GM19240 (cell line): ENCODE results near the gene UBR2.
"Not testable (repeated sequence)": the region's sequence is repeated elsewhere in the genome, so short reads cannot be mapped to it uniquely, and the experiment has no call there.

ENCODE experiments used
- DNase-seq: peaks from one replicate; pipeline ENCODE4 v3.0.0; 2011; ENCODE audit warnings: low spot score; ENCODE audit not compliant: insufficient read length

Gene UBR2

GRCh38 chr6:42555477-42556457 lies 8.1 kb upstream of the UBR2 start:
- DNase-seq: no peak

GRCh38 chr6:42556462-42556861 lies 7.4 kb upstream of the UBR2 start:
- no peak for DNase-seq

DNA sequence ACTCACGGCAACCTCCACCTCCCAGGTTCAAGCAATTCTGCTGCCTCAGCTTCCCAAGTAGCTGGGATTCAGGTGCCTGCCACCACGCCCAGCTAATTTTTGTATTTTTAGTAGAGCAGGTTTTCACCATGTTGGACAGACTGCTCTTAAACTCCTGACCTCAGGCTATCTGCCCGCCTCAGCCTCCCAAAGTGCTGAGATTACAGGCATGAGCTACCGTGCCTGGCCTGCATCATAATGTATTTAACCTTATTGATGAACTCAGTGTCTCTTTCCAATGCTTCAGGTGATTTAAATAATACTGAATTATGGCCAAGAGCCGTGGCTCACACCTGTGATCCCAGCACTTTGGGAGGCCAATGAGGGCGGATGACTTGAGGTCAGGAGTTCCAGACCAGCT lies 4.6 kb upstream of the UBR2 start:
- not testable (repeated sequence) for DNase-seq

DNA sequence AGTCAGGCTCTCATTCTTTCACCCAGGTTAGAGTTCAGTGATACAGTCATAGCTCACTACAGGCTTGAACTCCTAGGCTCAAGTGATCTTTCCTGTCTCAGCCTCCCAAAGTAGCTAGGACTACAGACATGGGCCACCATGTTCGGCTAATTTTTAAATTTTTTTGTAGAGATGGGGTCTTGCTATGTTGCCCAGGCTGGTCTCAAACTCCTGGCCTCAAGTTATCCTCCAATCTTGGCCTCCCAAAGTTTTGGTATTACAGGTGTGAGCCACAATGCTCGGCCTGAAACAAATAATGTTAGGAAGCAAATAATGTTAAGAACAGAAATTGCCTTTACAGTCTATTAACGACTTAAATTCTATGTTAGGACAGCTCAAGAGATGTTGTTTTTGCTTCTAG lies 1.8 kb upstream of the UBR2 start:
- no peak for DNase-seq

DNA sequence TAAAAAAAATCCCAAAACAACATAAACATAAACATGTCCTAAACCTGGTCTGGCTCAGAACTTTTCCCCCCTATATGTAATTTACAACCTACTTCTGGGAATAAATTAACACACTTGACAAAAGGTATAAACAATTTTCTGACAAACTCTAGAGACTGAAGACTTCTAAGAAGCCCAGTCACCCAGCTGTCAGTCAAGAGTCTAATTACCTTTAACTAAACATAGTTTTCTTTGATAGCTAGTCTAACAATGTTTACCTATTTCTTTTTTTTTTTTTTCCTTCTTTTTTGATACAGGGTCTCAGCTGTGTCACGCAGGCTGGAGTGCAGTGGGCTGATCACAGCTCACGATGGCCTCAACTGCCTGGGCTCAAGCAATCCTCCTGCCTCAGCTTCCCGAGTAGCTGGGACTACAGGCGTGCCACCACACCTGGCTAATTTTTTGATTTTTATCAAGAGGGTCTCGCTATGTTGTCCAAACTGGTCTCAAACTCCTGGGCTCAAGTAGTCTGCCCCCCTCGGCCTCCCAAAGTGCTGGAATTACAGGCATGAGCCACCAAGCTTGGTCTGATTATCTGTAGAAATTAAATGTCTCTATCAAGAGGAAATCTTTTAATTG lies 932 bp upstream of the UBR2 start:
- DNase-seq: no peak

- DNase-seq: no peak
Observed at GRCh38 chr6:42564506-42564825, 637 bp downstream of the UBR2 start.

- no peak for DNase-seq
Observed at GRCh38 chr6:42565823-42566613, 2.2 kb downstream of the UBR2 start.

DNA sequence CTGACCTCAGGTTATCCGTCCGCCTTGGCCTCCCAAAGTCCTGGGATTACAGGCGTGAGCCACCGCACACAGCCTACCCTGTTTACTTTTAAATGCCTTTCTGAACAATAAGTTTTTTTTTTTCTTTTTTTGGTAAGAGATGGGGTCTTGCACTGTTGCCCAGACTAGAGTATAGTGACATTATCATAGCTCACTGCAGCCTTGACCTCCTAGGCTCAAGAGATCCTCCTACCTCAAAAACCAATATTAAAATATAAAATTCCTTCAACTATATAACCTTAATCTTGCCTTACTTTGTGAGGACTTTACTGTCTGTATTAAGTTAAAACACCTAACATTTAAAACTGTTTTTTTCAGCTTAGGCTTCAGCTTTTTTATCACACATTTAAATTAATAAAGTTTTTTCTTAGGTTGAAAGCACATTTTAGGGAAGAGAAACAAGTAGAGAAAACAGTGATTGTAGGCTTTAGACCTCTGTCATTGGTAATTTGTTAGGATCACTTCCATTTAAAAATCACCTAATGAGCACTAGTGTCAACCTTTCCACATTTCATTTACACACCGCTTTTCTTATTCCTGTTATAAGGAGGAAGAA lies 2.9 kb downstream of the UBR2 start:
- DNase-seq: no peak

DNA sequence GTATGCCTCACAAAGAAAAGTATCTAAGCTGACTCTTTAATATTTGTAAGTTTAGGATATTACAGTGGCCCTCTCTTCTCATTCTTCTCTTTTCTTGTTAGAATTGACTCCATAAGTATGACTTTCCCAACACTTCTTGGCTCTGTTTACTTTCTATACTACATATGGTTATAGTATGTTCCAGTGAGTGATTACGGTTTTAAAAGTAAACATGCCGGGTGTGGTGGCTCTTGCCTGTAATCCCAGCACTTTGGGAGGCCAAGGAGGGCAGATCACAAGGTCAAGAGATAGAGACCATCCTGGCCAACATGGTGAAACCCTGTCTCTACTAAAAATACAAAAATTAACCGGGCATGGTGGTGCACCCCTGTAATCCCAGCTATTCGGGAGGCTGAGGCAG lies 3.4 kb downstream of the UBR2 start:
- not testable (repeated sequence) for DNase-seq

GRCh38 chr6:42569102-42570028 lies 5.5 kb downstream of the UBR2 start:
- DNase-seq: no peak

DNA sequence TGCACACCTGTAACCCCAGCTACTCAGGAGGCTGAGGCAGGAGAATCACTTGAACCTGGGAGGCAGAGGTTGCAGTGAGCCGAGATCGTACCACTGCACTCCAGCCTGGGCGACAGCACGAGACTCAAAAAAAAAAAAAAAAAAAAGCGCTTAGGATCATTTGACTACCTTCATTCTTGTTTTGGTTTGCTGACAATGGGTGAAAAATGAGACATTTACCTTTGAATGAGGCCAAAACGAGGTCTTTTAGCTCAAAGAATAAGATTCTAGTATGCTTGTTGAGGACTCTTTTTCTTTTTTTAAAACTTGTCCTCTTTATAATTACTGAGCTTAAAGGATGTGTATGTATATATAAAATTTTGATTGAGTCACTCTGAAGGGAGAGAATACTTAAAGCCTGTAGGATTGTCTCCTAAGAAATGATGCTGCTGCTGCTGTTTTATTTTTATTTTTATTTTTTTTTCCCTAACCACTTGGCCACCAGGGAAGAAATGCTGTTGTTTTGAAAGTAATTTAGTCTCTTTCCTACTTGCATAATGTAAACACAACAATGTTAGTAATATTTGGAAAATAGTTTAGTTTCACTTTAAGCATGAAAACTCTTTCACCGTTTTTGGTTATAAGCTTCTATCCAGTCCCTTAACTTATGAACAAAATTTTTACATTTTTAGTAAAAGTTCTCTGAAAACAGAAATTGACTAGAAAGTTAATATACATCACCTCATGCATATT lies 7.9 kb downstream of the UBR2 start:
- DNase-seq: no peak

DNA sequence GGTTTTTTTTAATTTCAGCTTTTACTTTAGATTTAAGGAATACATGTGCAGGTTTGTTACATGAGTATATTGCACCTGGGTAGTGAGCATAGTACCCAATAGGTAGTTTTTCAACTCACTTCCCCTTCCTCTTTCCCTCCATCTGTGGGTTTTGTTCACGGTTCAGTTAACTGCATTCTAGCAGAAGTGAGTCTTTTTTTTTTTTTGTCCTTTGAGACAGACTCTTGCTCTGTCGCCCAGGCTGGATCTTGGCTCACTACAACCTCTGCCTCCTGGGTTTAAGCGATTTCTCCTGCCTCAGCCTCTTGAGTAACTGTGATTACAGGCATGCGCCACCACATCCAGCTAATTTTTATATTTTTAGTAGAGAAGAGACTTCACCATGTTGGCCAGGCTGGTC lies 8.7 kb downstream of the UBR2 start:
- DNase-seq: no peak

GRCh38 chr6:42576538-42576937 lies 12.7 kb downstream of the UBR2 start:
- DNase-seq: not testable (repeated sequence)

GRCh38 chr6:42598300-42598699 lies 34.5 kb downstream of the UBR2 start:
- no peak for DNase-seq

DNA sequence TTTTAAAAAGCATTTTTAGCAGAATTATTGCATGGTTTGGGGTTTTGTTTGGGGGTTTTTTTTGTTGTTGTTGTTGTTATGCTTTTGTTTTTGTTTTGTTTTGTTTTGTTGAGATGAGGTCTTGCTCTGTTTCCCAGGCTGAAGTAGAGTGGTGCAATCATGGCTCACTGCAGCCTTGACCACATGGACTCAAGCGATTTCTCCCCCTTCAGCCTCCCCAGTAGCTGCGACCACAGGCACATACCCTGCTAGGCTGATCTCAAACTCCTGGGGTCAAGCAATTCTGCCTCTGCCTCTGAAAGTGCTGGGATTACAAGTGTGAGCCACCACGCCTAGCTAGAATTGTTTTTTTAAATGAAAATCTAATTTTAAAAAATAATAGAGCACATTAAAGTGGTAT lies 35.7 kb downstream of the UBR2 start:
- DNase-seq: no peak

DNA sequence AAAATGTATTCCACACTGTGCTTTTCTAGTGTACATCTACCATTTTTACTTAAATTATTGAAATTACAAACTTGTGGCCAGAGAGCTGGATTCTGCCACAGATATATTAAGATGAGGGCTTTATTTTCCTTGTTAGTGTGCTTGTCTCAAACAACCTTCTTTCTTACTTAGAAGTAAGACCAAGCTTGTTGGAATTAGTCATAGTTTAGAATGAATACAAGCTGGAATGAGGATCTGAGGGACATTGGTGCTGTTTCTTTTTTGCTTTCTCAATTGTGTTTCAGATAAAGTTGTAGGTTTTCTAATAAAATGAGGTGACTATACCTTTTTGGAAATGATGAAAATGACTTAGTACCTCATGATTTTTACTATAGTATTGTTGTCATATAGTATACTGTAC lies 40.3 kb downstream of the UBR2 start:
- DNase-seq: no peak

DNA sequence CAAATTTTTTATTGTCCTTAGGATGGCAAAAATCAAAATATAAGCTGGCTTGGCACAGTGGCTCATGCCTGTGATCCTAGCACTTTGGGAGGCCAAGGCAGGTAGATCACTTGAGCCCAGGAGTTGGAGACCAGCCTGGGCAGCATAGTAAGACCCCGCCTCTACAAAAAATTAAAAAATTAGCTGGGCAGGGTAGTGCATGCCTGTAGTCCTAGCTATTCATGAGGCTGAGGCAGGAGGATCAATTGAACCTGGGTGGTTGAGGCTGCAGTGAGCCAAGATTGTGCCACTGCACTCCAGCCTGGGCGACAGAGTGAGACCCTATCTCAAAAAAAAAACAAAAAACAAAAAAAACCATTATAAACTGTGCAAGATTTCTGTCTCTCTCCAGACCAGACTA lies 40.9 kb downstream of the UBR2 start:
- not testable (repeated sequence) for DNase-seq

DNA sequence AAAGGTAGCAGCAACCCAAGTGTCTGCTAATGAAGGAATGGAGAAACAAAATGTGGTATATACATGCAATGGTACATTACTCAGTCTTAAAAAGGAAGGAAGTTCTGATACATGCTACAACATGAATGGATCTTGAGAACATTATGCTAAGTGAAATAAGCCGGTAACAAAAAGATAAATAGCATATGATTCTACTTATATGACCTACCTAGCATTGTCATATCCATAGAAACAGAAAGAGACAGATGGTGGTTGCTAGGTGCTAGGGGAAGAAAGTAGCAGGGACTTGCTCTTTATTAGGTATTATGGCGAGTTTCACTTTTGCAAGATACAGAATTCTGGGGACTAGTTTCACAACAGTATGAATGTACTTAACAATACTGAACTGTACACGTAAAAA lies 46.6 kb downstream of the UBR2 start:
- no peak for DNase-seq

- no peak for DNase-seq
Observed at GRCh38 chr6:42615518-42615917, 51.7 kb downstream of the UBR2 start.

- DNase-seq: no peak
Observed at GRCh38 chr6:42616716-42617115, 52.9 kb downstream of the UBR2 start.
